ENCODE results near the gene EMC9. TPM values are rescaled to one million over a fixed set of nuclear protein-coding genes. Genes with fewer than 3 reads are reported as not detected.

Gene EMC9
- total and polyA plus RNA-seq, 2 of the 8 experiments (the other 6 are each of a cell fraction or from before 2014, with no cell fraction given), result 38.4 to 47.2 TPM

GRCh38 chr14:24177041-24177825 lies 35.8 kb upstream of the EMC9 start:
- Histone ChIP-seq H3K4me2 (ENCODE audit: insufficient read depth in 1 of 2, low read depth in 2 of 2, low read length in 2 of 2) (no peak overlapping the region), H3K23ac (ENCODE audit: insufficient read length) (no peak overlapping the region), H4K5ac (ENCODE audit: insufficient read length, low read depth, low read length) (no peak overlapping the region), H3K4ac (replicated peaks; ENCODE audit: insufficient read length, low read depth, low read length) (no peak overlapping the region), H2BK120ac (replicated peaks; ENCODE audit: low read depth, low read length) (no peak overlapping the region), H3K18ac (ENCODE audit: extremely low read depth, low read length) (no peak overlapping the region), H3K36me3 (ENCODE audit: control insufficient read depth in 2 of 4, insufficient read depth in 4 of 4, low read length in 3 of 4) (peaks cover 14 to 36% (median 32%) of the 10 kb centered on the region in 4 experiments), H3K9ac (replicated peaks in 1 of 4; ENCODE audit: extremely low read depth in 1 of 4, low read depth in 3 of 4, low read length in 3 of 4) (no peak overlapping the region), H4K8ac (ENCODE audit: extremely low read depth, insufficient read depth, low read length) (no peak overlapping the region), H3K9me3 (ENCODE audit: insufficient read depth in 2 of 2, low read depth in 1 of 2, low read length in 1 of 2) (no peaks in the 10 kb centered on the region), H3K79me2 (ENCODE audit: control insufficient read depth in 1 of 2, insufficient read depth in 2 of 2, low read length in 2 of 2) (no peaks in the 10 kb centered on the region), H2BK20ac (ENCODE audit: low read length) (no peak overlapping the region), H2AFZ (ENCODE audit: low read length) (no peak overlapping the region), H3K56ac (replicated peaks; ENCODE audit: insufficient read length, low read depth, low read length) (no peak overlapping the region), H3K27ac (ENCODE audit: low read depth, low read length) (no peak overlapping the region), H4K91ac (replicated peaks; ENCODE audit: insufficient read length, low read length) (no peak overlapping the region), H3K4me3 (ENCODE audit: extremely low read depth in 1 of 4, insufficient read depth in 2 of 4, low read depth in 3 of 4, low read length in 4 of 4) (no peak overlapping the region), H2BK5ac (ENCODE audit: low read depth, low read length) (no peak overlapping the region), H2AK5ac (ENCODE audit: low read depth, low read length) (no peak overlapping the region), H3K27me3 (replicated peaks in 1 of 4; ENCODE audit: control insufficient read depth in 3 of 4, extremely low read depth in 1 of 4, insufficient read depth in 3 of 4, low read length in 3 of 4) (no peaks in the 10 kb centered on the region), H3K79me1 (ENCODE audit: low read depth, low read length) (no peaks in the 10 kb centered on the region), H4K20me1 (replicated peaks in 1 of 2; ENCODE audit: control insufficient read depth in 1 of 2, insufficient read depth in 2 of 2, low read length in 2 of 2) (peaks cover 2 to 15% of the 10 kb centered on the region in 2 experiments), H2BK15ac (ENCODE audit: low read length) (no peak overlapping the region), H3K23me2 (ENCODE audit: low read depth, low read length) (peaks cover 2% of the 10 kb centered on the region; the same call in 1 of the 2 replicates), H2BK12ac (ENCODE audit: low read depth, low read length) (no peak overlapping the region), H3K14ac (ENCODE audit: insufficient read length) (no peak overlapping the region), H3K4me1 (replicated peaks in 1 of 4; ENCODE audit: control insufficient read depth in 3 of 4, insufficient read depth in 4 of 4, low read length in 3 of 4) (peaks cover 0 to 8% (median 6%) of the 10 kb centered on the region in 4 experiments; a peak in 4 of 7 replicates)
- FAIRE-seq, result no peak
- 92% methylated on average over 10 of the region's 12 CpGs; no CpG with 5 or more reads in 1 of the 2 experiments for WGBS, 2 experiments (ENCODE audit: extremely low coverage in 1 of 2, insufficient coverage in 1 of 2, insufficient read length in 1 of 2, insufficient replicate concordance in 2 of 2, low coverage in 1 of 2, low lambda C conversion rate in 2 of 2, missing lambda C conversion rate in 1 of 2)
- ChIA-PET POLR2A (ENCODE audit: partially characterized antibody) (interaction anchor here (0.9 to 10.7 kb wide), 13 partner anchors 8 to 574 kb away, joined by 3 to 158 read pairs (median 5); partner anchors contain the start of genes IPO4, IRF9 and PSME2), CTCF (ENCODE audit: partially characterized antibody) (interaction anchor here (0.9 to 1.1 kb wide), 4 partner anchors 16 to 125 kb away, joined by 3 to 4 read pairs (median 3); partner anchors contain the start of gene IRF9)
- no peak for DNase-seq (ENCODE audit: low read depth in 1 of 2, low spot score in 2 of 2)
- TF ChIP-seq SIN3A (conservative IDR thresholded peaks at IDR 0.05 in 1 of 2, IDR thresholded peaks at IDR 0.05 in 1 of 2; ENCODE audit: low read depth in 1 of 2, low read length in 2 of 2), result no peak
- TF ChIP-seq RFX5 (IDR thresholded peaks at IDR 0.05; ENCODE audit: borderline replicate concordance, low read depth, low read length), result no peak
- no peak for TF ChIP-seq POU5F1 (IDR thresholded peaks at IDR 0.05; ENCODE audit: low read depth, low read length)
- TF ChIP-seq SP2 (IDR thresholded peaks at IDR 0.05; ENCODE audit: low read length), result no peak
- TF ChIP-seq TAF1 (IDR thresholded peaks at IDR 0.05; ENCODE audit: low read depth, low read length), result no peak
- TF ChIP-seq, protein P1, sequence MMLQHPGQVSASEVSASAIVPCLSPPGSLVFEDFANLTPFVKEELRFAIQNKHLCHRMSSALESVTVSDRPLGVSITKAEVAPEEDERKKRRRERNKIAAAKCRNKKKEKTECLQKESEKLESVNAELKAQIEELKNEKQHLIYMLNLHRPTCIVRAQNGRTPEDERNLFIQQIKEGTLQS (IDR thresholded peaks at IDR 0.05; ENCODE audit: insufficient read depth, low read depth, low read length), result no peak

All from H1 (cell line).